Smooth muscle cell (in vitro differentiated cells): ENCODE data around the gene GPN2. TPM values are rescaled to one million over a fixed set of nuclear protein-coding genes. Genes with fewer than 3 reads are reported as not detected.
A peak's percentile ranks its signal among the peaks of the same experiment; 100 is the strongest.

Experiments
- DNase-seq: peaks from one replicate; lab custom pipeline; 2025; ENCODE audit not compliant: unreplicated experiment; lab: John Stamatoyannopoulos, UW
- H2AFZ ChIP-seq: fragments of 200-600 bp; sonication (generic); 2 replicates; pipeline ENCODE4 v1.6.0; 2016; ENCODE audit warnings: antibody characterized with exemption, low read depth, mild to moderate bottlenecking
- H3F3A ChIP-seq: fragments of 200-600 bp; sonication (generic); 2 replicates; pipeline ENCODE4 v1.6.0; 2017; ENCODE audit warnings: antibody characterized with exemption, low read depth
- H3K27ac ChIP-seq: fragments of 200-600 bp; sonication (generic); 2 replicates; pipeline ENCODE4 v1.5.1; 2016; ENCODE audit warnings: low read depth, mild to moderate bottlenecking
- H3K27me3 ChIP-seq: fragments of 200-600 bp; sonication (generic); 2 replicates; pipeline ENCODE4 v1.6.1; 2016; ENCODE audit warnings: low read depth, mild to moderate bottlenecking
- H3K36me3 ChIP-seq: fragments of 200-600 bp; sonication (generic); 2 replicates; pipeline ENCODE4 v1.5.1; 2016; ENCODE audit warnings: low read depth
- H3K4me1 ChIP-seq: fragments of 200-600 bp; sonication (generic); 2 replicates; pipeline ENCODE4 v1.5.1; 2016; ENCODE audit warnings: low read depth
- H3K4me2 ChIP-seq: fragments of 200-600 bp; sonication (generic); 2 replicates; pipeline ENCODE4 v1.6.0; 2016; ENCODE audit warnings: mild to moderate bottlenecking
- H3K4me3 ChIP-seq: fragments of 200-600 bp; sonication (generic); 2 replicates; pipeline ENCODE4 v1.5.1; 2016; ENCODE audit warnings: mild to moderate bottlenecking
- H3K79me2 ChIP-seq: fragments of 200-600 bp; sonication (generic); 2 replicates; pipeline ENCODE4 v1.6.0; 2016; ENCODE audit warnings: low read depth, mild to moderate bottlenecking
- H3K9ac ChIP-seq: fragments of 200-600 bp; sonication (generic); 2 replicates; pipeline ENCODE4 v1.6.0; 2016; ENCODE audit warnings: low read depth
- H3K9me3 ChIP-seq: fragments of 200-600 bp; sonication (generic); replicated peaks from 2 replicates; pipeline ENCODE4 v1.5.1; 2016; ENCODE audit warnings: low read depth
- H4K20me1 ChIP-seq: fragments of 200-600 bp; sonication (generic); 2 replicates; pipeline ENCODE4 v1.6.0; 2016; ENCODE audit warnings: low read depth
- WGBS: methylation state at CpG from one replicate; pipeline ENCODE4 v1.1.7; 2016; ENCODE audit warnings: low lambda C conversion rate; 5-methylcytosine and 5-hydroxymethylcytosine counted together
- polyA plus RNA-seq: library from polyadenylated mRNA; unstranded; fragments of >200 nt; fragmentation: Nextera tagmentation; extraction: Ambion mirVana; gene quantifications from 2 replicates; pipeline ENCODE4 v1.2.1, GENCODE V29; 2016
- total RNA-seq: library from RNA; depleted of rRNA; stranded (reverse); fragments of >200 nt; gene quantifications from 2 replicates; pipeline ENCODE4 v1.2.3, GENCODE V29; 2014
- TF ChIP-seq, protein P1 (sequence below): fragments of 200-600 bp; sonication (generic); IDR thresholded peaks from 2 replicates; pipeline ENCODE4 v1.5.1; 2017; ENCODE audit warnings: borderline replicate concordance, mild to moderate bottlenecking, antibody characterized with exemption; ENCODE audit not compliant: insufficient read depth, poor library complexity, severe bottlenecking

GPN2 gene
- total and polyA plus RNA-seq, 2 experiments from 2014 or later, result 13.3 to 36.3 TPM

DNA sequence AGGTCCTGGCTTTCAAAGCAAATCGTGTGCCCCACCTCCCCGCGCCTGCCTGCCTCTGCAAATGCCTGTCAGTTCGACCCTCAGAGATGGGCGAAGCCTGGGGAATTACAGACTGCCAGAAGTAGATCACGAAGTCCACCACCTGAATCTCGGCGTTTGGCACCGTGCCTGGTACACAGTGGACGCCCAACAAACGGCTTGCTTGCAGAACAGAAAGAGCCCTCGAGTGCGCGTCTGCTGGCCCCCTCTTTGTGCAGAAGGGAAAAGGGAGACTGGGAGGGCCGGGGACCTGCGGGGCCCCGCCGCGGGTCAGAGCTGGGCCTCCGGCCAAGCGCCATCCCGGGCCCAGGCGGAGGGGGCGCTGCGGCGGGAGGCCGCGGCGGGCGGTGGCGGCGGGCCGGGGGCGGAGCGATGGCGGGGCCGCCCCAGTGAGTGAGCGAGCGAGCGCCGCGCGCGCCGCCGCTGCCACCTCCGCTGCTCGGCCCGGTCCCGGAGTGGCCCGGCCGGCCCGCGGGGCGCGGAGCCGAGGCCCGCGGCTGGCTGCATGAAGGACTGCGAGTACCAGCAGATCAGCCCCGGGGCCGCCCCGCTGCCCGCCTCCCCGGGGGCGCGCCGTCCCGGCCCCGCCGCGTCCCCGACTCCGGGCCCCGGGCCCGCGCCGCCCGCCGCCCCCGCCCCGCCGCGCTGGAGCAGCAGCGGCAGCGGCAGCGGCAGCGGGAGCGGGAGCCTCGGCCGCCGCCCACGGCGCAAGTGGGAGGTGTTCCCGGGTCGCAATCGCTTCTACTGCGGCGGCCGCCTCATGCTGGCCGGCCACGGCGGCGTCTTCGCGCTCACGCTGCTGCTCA is 63.6 kb downstream of the GPN2 start, which contains the start of gene ZDHHC18:
Gene ZDHHC18 (plus strand): TSS at position 428 of the 845 bp plus-strand sequence. CDS start 117 bp downstream, at position 545.
- peak within 1 kb of the TSS; percentile 78 for H3K9ac ChIP-seq
- peak within 1 kb of the TSS; percentile 94 for H3K4me2 ChIP-seq
- H3K4me1 ChIP-seq, result peaks cover 21% of the 10 kb centered on the region
- peak within 1 kb of the TSS; percentile 97 for H2AFZ ChIP-seq
- H3K4me3 ChIP-seq, result peak within 1 kb of the TSS; percentile 69
- peak; percentile 21 for DNase-seq
- peaks cover 40% of the 10 kb centered on the region for H3K79me2 ChIP-seq
- 8% methylated on average over 22 of the region's 107 CpGs for WGBS
- peak within 1 kb of the TSS; percentile 38 for H3K27ac ChIP-seq
- TF ChIP-seq, protein P1, sequence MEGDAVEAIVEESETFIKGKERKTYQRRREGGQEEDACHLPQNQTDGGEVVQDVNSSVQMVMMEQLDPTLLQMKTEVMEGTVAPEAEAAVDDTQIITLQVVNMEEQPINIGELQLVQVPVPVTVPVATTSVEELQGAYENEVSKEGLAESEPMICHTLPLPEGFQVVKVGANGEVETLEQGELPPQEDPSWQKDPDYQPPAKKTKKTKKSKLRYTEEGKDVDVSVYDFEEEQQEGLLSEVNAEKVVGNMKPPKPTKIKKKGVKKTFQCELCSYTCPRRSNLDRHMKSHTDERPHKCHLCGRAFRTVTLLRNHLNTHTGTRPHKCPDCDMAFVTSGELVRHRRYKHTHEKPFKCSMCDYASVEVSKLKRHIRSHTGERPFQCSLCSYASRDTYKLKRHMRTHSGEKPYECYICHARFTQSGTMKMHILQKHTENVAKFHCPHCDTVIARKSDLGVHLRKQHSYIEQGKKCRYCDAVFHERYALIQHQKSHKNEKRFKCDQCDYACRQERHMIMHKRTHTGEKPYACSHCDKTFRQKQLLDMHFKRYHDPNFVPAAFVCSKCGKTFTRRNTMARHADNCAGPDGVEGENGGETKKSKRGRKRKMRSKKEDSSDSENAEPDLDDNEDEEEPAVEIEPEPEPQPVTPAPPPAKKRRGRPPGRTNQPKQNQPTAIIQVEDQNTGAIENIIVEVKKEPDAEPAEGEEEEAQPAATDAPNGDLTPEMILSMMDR, result peak; percentile 34
- H3F3A ChIP-seq, result no peaks in the 10 kb centered on the region
- no peaks in the 10 kb centered on the region for H3K36me3 ChIP-seq
- H4K20me1 ChIP-seq, result peaks cover 40% of the 10 kb centered on the region
- H3K27me3 ChIP-seq, result no peaks in the 10 kb centered on the region
- H3K9me3 ChIP-seq, result no peaks in the 10 kb centered on the region

Other genes starting within 250 kb of the GPN2 start
- 30.4 and 33.1 TPM in 2 replicates for gene ARID1A, start 194.3 kb downstream of the GPN2 start, total RNA-seq
- 17.5 and 24.9 TPM in 2 replicates for gene ARID1A, start 194.3 kb downstream of the GPN2 start, polyA plus RNA-seq
- gene PIGV, start 102.3 kb downstream of the GPN2 start, total RNA-seq, result 9.9 and 13.8 TPM in 2 replicates
- 8.7 and 9.4 TPM in 2 replicates for gene PIGV, start 102.3 kb downstream of the GPN2 start, polyA plus RNA-seq
- gene ZDHHC18, start 63.6 kb downstream of the GPN2 start, total RNA-seq, result 16.7 and 52.5 TPM in 2 replicates
- gene ZDHHC18, start 63.6 kb downstream of the GPN2 start, polyA plus RNA-seq, result 20.3 and 20.8 TPM in 2 replicates
- gene SFN, start 27.1 kb downstream of the GPN2 start, total RNA-seq, result 62.8 and 110 TPM in 2 replicates
- gene SFN, start 27.1 kb downstream of the GPN2 start, polyA plus RNA-seq, result 112 and 320 TPM in 2 replicates
- 5.6 and 7.1 TPM in 2 replicates for gene GPATCH3, start 10.2 kb upstream of the GPN2 start, total RNA-seq
- gene GPATCH3, start 10.2 kb upstream of the GPN2 start, polyA plus RNA-seq, result 17.4 and 23.6 TPM in 2 replicates
- gene NR0B2, start 23.7 kb upstream of the GPN2 start, total RNA-seq, result not detected in 2 replicates
- not detected in 2 replicates for gene NR0B2, start 23.7 kb upstream of the GPN2 start, polyA plus RNA-seq
- 23.9 and 29.3 TPM in 2 replicates for gene NUDC, start 31.5 kb upstream of the GPN2 start, total RNA-seq
- 122 and 131 TPM in 2 replicates for gene NUDC, start 31.5 kb upstream of the GPN2 start, polyA plus RNA-seq
- 2.5 and 2.7 TPM in 2 replicates for gene KDF1, start 70.2 kb upstream of the GPN2 start, total RNA-seq
- 0.96 and 10.0 TPM in 2 replicates for gene KDF1, start 70.2 kb upstream of the GPN2 start, polyA plus RNA-seq
- 4.4 and 14.1 TPM in 2 replicates for gene TRNP1, start 103.4 kb upstream of the GPN2 start, total RNA-seq
- 18.6 and 19.9 TPM in 2 replicates for gene TRNP1, start 103.4 kb upstream of the GPN2 start, polyA plus RNA-seq
- 8.5 and 11.0 TPM in 2 replicates for gene TENT5B, start 122.6 kb upstream of the GPN2 start, total RNA-seq
- 12.7 and 24.8 TPM in 2 replicates for gene TENT5B, start 122.6 kb upstream of the GPN2 start, polyA plus RNA-seq